ENCODE results near the gene SERP2. TPM values are rescaled to one million over a fixed set of nuclear protein-coding genes. Genes with fewer than 3 reads are reported as not detected.

SERP2 gene
- total and polyA plus RNA-seq, 10 of the 15 experiments (the other 5 are each of a cell fraction or from before 2014, with no cell fraction given) = not detected

DNA sequence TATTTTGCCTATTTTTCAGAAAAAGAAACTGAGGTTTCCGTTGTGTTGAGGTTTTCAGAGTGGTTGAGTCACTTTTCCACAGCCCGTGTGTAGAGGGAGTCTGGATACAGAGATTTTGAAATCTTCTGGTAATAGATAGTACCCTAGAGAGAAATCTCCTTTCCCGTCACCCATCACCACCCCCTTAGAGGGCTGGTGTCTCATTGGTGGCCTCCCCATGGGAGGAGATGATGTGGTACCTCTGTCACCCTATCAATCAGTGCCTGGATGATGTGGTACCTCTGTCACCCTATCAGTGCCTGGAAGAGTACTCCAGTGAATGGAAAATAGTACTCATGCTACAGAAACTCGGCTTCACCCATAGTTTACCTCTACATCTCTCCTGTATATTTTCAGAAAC, 42.2 kb upstream of the SERP2 start:
- ChIA-PET CTCF (no interaction called here), RAD21 (ENCODE audit: unreplicated experiment) (no interaction called here), SMC1A (ENCODE audit: uncharacterized antibody, unreplicated experiment) (interaction anchor here (0.8 kb wide), 1 partner anchor 103 kb away, joined by 3 read pairs; no protein-coding TSS in a partner anchor), POLR2A (no interaction called here)
- FAIRE-seq (no peak), DNase-seq (ENCODE audit: low read depth, low spot score) (no peak), ATAC-seq (no peak)
- Histone ChIP-seq H3K27me3 (replicated peaks in 1 of 2; ENCODE audit: control insufficient read depth in 2 of 2, insufficient read depth in 2 of 2, low read length in 1 of 2) (peaks cover 0 to 5% of the 10 kb centered on the region in 2 experiments; a peak in 2 of 4 replicates), H3K36me3 (ENCODE audit: control insufficient read depth in 2 of 2, insufficient read depth in 2 of 2, low read length in 1 of 2) (no peaks in the 10 kb centered on the region), H3K27ac (ENCODE audit: control insufficient read depth, insufficient read depth) (no peak overlapping the region), H3K79me2 (ENCODE audit: control insufficient read depth, insufficient read depth, low read length) (no peaks in the 10 kb centered on the region), H3K4me3 (no peak overlapping the region), H2AFZ (ENCODE audit: control insufficient read depth, low read depth, low read length) (no peak overlapping the region), H3K9ac (ENCODE audit: control insufficient read depth, insufficient read depth, low read length) (no peak overlapping the region), H3K4me1 (ENCODE audit: control insufficient read depth, insufficient read depth, low read length) (no peaks in the 10 kb centered on the region), H3K9me3 (replicated peaks; ENCODE audit: control insufficient read depth, insufficient read depth, low read length) (no peaks in the 10 kb centered on the region), H3K4me2 (ENCODE audit: control insufficient read depth, insufficient read depth) (no peak overlapping the region), H4K20me1 (ENCODE audit: control insufficient read depth, insufficient read depth) (no peaks in the 10 kb centered on the region)
- WGBS (ENCODE audit: insufficient coverage, insufficient replicate concordance, low lambda C conversion rate, missing lambda C conversion rate) = 30% methylated on average over 4 of the region's 4 CpGs
- no TSS peak for BruUV-seq (replicated peaks)
- intact Hi-C loops (cut with micrococcal nuclease; ENCODE audit: unreplicated experiment) (no loop called here), in situ Hi-C loops (cut with MboI) (no loop called here)
- TF ChIP-seq, protein P1, sequence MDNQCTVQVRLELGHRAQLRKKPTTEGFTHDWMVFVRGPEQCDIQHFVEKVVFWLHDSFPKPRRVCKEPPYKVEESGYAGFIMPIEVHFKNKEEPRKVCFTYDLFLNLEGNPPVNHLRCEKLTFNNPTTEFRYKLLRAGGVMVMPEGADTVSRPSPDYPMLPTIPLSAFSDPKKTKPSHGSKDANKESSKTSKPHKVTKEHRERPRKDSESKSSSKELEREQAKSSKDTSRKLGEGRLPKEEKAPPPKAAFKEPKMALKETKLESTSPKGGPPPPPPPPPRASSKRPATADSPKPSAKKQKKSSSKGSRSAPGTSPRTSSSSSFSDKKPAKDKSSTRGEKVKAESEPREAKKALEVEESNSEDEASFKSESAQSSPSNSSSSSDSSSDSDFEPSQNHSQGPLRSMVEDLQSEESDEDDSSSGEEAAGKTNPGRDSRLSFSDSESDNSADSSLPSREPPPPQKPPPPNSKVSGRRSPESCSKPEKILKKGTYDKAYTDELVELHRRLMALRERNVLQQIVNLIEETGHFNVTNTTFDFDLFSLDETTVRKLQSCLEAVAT (IDR thresholded peaks at IDR 0.05) = no peak
- TF ChIP-seq, protein P2, sequence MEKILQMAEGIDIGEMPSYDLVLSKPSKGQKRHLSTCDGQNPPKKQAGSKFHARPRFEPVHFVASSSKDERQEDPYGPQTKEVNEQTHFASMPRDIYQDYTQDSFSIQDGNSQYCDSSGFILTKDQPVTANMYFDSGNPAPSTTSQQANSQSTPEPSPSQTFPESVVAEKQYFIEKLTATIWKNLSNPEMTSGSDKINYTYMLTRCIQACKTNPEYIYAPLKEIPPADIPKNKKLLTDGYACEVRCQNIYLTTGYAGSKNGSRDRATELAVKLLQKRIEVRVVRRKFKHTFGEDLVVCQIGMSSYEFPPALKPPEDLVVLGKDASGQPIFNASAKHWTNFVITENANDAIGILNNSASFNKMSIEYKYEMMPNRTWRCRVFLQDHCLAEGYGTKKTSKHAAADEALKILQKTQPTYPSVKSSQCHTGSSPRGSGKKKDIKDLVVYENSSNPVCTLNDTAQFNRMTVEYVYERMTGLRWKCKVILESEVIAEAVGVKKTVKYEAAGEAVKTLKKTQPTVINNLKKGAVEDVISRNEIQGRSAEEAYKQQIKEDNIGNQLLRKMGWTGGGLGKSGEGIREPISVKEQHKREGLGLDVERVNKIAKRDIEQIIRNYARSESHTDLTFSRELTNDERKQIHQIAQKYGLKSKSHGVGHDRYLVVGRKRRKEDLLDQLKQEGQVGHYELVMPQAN (conservative IDR thresholded peaks at IDR 0.05) = no peak
- TF ChIP-seq ZNF622 (IDR thresholded peaks at IDR 0.05) (no peak), SIX5 (IDR thresholded peaks at IDR 0.05; ENCODE audit: low read depth, low read length, severe bottlenecking) (no peak), E2F8 (IDR thresholded peaks at IDR 0.05; ENCODE audit: low read depth, partially characterized antibody) (no peak), ZZZ3 (IDR thresholded peaks at IDR 0.05; ENCODE audit: control insufficient read depth, insufficient read length, low read depth) (no peak), PKNOX1 (IDR thresholded peaks at IDR 0.05) (no peak), DPF2 (IDR thresholded peaks at IDR 0.05) (no peak)
- TF ChIP-seq, protein P3, sequence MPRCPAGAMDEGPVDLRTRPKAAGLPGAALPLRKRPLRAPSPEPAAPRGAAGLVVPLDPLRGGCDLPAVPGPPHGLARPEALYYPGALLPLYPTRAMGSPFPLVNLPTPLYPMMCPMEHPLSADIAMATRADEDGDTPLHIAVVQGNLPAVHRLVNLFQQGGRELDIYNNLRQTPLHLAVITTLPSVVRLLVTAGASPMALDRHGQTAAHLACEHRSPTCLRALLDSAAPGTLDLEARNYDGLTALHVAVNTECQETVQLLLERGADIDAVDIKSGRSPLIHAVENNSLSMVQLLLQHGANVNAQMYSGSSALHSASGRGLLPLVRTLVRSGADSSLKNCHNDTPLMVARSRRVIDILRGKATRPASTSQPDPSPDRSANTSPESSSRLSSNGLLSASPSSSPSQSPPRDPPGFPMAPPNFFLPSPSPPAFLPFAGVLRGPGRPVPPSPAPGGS (IDR thresholded peaks at IDR 0.05; ENCODE audit: borderline replicate concordance, insufficient read depth, low read depth, low read length, poor library complexity, severe bottlenecking) = no peak
- TF ChIP-seq, protein P4, sequence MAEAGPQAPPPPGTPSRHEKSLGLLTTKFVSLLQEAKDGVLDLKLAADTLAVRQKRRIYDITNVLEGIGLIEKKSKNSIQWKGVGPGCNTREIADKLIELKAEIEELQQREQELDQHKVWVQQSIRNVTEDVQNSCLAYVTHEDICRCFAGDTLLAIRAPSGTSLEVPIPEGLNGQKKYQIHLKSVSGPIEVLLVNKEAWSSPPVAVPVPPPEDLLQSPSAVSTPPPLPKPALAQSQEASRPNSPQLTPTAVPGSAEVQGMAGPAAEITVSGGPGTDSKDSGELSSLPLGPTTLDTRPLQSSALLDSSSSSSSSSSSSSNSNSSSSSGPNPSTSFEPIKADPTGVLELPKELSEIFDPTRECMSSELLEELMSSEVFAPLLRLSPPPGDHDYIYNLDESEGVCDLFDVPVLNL (IDR thresholded peaks at IDR 0.05; ENCODE audit: low read depth, low read length) = no peak

Measured in GM12878 (cell line).